ENCODE results near the gene SV2B.

The SV2B gene

DNA sequence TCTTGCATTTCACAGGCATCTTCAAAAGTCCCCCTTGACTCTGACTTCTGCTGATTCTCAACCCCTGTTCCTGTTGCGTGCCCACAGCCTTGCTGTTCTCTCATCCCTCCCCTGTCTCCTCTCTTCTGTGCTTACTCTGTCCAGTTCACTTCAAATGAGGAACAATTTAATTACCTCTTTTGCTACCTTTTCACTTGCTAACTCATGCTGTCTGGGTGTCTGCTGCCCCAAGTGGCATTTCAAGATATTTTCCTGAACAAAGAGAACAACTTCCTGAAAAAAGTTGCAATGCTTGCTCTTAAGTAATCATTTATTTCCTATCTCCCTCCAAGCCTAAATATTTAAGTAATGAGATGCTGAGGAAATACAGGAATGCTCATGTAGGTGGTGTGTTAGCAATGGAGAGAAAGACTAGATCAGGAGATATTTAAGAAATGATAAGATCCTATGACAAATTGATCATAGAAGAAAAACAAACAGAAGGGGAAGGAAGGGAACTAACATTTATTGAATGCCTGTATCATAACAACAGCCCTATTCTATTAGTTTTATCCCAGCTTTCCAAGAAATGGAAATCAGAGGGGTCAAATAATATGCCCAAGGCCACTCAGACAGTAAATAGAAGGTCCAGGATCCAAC lies 42.2 kb downstream of the SV2B start:
- no peak for DNase-seq

DNA sequence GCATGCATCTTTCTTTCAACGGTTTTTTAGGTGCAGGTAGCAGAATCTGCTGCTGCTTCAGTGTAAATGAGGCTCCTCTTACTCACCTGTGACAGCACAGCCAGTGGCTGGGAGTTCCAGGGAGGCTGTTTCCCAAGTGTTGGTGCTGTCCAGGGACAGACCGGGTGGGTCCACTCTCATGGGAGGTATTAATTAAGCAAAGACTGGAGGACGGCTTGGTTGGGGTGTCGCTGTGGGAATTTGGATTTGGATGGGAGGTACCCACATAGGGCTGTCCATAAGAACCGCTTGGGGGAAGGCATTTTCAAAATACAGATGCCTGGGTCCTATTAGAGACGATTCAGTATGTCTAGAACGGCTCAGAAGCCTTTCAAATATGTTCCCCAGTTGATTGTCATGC lies 42.9 kb downstream of the SV2B start:
- DNase-seq, result no peak

DNA sequence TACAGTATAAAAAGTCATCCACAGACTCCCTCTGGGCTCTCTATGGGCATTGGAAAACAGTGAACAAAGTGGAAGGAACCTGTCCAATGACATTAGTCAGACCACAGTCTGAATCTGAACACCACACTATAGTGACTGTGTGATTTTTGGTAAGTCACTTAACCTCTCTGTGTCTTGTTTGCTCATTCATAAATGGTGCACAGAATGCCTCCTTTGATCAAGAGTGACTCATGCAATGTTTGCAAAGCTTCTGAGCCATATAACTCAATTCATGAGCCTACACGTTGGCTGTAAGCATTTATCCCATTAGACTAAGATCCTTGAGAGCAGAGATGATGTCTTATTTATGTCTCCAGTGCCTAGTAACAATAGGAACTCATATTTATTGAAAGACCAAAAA lies 46.7 kb downstream of the SV2B start:
- no peak for DNase-seq

DNA sequence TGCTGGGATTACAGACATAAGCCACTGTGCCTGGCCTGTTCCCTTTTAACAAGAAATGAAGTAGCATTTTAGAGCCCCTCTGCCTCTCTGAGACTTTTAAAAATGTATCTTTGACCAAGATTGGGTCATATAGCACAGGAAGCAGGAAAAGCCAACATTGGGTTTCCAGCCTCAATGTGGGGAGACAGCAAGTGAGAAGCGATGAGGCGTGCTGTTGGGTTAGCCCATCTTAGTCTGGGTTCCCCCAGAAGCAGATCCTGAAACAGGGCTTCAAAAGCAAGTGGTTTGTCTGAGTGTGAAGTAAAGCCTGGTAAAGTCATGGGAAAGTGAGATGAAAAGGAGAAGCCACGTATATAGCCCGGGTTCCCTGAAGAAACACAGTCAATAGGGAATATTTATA lies 48.2 kb downstream of the SV2B start:
- no peak for DNase-seq

DNA sequence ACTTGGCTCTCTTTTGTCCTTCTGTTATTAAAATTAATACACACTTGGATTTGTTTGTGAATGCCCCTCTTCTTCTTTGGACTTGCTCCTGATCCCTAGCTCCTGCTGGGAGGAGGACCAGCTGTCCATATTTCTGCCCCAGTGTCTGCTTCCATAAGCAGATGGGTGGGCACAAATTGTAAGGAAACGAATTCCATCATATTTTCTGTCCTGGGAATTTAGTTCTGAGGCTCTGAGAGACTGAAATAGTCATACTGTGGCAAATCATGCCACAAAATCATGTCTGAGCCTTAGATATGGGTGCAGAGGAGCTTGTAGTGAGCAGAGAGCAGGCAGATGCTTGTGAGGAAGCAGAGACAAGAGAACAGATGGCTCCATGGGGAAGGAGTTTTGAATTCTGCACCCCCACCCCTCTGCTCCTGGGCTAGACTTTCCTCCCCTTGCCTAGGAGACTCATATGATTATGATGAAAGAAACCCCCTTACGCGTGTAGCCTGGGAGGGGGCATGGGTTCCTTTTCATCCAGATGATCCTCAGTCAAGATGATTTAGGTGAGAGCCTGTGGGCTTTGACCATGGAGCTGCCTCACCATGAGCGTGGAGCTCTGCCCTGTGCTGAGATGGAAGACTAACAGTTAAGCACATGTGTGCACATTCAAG lies 50.6 kb downstream of the SV2B start:
- no peak for DNase-seq

DNA sequence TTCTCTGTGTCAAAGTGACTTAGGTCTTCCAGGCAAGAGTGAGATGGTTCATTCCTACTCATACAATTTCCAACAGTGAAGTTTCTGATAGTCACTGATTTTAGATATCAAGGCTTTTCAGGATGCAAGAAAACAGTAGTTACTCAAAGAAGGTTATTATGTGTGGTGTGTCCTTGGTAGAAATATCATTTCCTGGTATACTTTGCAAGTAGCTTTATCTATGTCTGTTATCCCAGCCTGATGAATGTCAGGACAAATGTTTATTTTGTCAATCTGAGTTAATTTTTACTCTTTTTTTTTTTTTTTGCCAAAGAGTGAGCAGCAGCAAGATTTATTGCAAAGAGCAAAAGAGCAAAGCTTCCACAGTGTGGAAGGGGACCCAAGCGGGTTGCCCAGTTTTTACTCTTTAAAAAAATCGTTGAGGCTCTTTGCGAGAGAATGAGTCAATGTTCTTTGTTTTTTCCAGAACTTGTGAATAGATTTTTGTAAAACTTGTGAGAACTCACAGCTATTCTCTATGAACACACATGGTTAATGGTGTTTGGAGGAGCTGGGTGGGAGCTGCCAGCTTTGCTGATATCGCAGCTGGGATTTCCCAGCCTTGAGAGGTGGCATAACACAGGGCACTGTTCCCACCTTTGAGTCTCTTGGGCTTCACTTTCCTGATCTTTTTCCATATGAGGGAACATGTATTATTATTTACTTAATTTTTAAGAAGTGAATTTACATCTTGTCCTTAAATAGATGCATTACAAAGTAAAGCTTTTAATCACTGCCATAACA lies 51.9 kb downstream of the SV2B start:
- DNase-seq, result no peak

DNA sequence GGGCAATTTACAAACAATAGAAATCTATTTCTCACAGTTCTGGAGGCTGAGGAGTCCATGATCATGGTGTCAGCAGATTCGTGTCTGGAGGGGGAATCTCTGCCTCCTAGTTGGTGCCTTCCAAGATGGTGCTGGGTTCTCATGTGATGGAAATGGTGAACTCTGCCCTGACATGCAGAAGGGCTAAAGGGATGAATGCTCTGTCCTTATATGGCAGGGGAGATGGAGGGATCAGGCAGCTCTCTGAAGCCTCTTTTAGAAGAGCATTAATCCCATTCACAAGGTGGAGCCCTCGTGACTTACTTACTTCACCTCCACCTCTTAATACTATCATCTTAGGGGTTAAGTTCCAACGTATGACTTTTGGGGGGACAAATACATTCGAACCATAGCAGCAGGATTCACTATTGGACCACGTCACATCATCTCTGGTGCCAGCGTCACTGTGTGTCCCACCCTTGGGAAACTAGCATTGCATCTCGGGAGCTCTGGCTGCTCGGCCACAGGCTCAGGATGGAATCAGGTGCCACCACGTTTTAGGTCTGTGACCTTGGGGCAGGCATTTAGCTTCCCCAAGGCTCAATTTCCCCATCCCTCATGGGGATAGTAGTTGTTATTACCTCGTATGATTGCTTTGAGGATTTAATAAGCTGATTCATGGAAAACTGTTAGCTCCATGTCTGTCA lies 53.0 kb downstream of the SV2B start:
- DNase-seq, result no peak

DNA sequence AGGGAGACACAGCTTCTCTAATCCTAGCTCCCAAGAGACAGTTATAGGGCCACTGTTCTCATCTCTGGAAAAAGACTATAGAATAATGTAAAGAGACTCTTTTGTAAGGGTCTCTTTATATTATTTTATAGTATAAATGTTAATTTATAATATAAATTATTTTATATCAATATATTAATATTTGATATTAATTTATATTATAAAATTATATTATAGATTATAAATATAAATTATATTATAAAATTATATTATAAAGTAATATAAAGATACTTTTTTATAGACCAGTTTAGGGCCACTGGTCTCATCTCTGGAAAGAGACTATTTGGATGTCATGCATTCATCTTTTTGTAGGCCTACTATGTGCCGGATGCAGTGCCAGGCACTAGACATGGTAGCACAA lies 53.9 kb downstream of the SV2B start:
- no peak for DNase-seq

DNA sequence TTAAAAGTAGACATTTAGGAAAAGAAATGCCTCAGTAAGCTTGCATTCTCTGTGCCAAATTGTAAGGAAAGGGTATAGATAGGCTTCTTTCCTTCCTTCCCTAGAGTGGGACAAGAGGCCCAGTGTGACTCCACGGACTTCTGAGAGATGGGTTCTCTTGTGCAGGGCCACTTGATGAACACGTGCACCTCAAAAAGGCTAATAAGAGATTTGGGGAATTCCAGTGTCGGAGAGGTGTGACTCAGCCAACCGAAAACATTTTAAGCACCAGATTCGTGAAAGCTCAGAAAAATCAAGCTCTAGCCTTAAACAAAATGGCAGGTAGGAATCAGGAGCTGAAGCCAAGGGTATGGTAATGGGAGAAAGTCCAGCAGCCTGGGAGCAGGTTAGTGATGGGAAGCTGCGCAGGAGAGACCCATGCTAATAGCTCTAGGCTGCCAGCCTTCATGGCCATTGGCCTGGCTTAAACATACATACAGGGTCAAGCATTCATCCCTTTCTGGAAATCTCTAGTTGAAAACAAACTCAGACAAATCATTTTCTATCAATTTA lies 56.2 kb downstream of the SV2B start:
- no peak for DNase-seq

DNA sequence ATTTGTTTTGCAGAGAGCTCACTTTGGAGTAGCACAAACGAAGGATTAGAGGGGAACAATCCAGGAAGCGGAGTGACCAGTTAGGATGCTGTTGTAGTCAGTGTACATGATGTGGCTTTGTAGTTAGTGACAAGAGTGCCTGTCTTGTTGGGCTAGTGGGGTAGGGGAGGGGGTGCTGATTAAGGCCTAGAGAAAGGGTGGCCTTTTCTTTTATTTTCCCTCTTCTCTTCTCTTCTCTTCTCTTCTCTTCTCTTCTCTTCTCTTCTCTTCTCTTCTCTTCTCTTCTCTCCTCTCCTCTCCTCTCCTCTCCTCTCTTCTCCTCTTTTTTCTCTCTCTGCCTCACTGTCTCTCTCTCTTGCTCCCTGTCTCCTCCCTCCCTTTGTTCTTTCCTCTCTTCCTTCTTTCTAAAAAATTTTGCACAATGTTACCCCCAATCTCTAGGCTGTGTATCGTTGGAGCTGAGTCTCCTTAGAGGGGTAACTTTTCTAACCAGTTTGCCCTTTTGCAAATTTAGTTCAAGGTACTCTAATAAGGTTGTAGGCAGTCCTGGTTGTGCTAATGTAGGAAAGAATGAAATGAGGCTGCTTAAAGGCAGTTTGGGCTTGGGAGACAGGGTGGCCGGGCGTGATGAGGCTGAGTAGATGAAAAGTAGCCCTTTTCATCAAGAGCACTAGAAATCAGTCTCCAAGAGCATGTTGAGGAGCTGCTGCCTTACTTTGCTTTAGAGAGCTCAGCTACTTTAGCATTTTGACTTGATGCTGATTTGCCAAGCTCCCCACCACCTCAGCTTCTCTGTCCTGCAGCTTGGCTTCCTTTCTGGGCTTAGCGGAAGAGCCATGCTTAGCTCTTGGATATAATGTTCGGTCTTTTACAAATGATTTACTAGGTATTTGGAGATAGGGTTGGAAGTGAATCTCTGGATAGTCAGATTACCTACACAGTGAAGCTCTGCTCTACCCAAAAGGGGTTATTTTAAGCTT lies 58.6 kb downstream of the SV2B start:
- DNase-seq, result no peak

DNA sequence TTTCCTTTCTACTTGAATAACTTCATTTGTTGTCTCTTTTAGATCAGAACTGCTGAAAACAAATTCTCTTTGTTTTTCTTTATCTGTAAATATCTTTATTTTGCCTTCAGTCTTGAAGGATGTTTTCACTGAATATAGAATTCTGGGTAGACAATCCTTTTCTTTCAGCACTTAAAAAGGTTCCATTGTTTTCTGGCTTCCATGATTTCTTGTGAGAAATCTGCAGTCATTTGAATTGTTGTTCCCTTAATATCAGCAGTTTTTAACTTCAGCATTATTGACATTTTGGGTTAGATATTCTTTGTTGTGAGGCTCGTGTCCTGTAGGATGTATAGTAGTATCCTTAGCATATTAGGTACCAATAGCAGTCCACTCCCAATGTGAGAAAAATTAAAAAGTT lies 65.8 kb downstream of the SV2B start:
- DNase-seq, result no peak

DNA sequence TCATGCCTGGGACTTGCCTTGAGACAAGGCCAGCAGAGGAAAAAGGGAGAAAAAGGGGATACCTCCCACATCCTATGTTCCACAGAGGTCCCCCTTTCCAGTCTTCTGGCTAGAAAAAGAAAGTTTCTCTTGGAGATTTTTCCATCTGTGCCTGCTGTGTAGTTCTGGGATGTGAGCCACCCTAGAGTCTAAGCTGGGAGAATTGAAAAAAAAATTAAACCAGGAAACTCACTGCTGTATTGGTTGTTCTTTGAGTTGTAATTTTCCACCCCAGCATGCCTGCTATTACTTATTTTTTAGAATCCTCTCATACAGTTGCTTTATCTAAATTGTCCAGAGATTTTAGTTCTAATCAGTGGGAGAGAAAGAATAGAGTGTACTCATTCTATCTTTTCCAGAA lies 68.4 kb downstream of the SV2B start:
- DNase-seq, result no peak

DNA sequence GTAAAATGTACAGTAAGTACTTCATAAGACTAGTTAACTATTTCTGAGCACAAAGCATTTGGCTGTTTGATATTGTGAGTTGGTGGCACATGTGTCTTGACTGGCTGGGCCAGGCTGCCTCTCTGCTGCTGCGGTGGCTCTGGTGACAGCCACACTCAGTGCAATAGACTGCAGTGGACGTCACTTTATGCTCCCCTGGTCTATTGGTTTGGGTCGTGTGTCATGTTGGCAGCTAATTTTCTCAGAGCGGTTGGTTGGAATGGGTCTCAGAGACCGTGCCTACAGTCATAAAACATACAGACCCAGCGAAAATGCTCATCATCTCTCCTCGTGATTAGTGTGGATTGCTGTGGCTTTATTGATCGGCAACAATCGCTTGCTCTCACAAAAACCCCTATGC lies 71.3 kb downstream of the SV2B start:
- DNase-seq, result no peak

DNA sequence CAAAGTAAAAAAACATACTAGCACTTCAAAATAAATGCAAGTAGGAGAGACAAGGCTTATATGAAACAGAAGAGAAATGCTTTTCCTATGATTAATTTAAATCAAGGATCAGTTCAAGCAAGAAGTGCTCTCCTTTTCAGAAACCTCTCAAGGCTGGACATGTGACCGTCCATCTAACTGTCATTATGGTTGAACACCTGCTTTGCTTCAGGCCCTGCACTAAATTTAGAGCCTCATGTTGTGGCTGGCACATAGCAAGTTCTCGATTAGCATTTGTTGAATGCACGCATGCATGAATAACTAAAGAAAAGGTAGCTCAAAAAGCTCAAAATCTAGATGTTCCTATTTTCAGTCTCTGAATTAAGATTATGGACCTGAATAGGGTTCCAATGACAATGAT lies 82.0 kb downstream of the SV2B start:
- no peak for DNase-seq

DNA sequence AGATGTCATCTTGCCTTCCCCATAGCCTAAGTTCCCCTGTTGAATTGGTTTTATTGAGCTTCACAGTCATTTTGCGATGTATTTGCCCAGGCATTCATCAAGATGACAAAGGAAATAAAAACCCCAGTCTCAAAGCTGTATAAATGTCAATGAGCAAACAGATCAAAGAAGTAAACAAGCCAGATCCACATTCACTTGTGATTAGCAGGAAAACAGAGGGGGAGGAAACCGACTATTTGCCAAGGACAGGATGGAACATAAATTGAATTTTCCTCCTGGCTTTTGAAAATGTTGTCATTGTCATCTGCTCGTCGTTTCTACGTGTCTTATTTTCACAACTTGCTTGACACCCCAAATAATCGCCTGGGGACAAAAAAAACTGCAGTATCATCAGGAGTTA lies 83.5 kb downstream of the SV2B start:
- DNase-seq, result peak; percentile 90

DNA sequence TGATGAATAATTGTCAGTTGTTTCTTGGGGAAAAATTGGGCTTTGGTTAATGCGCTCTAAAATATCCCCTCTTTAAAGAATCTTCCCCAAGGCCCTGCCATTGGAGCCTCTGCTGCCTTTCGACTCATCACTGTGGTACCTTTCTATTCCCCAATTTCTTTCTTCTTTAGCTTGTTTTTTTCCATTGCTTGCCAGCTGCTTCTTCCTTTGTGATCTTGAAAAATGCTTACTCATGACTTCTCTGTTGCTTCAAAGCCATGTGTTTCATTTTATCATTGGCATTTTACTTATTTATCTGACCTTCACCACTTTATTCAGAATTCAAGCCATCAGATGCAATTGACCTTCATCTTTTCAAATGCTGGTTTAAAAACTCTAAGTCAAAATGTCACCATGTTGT lies 84.4 kb downstream of the SV2B start:
- DNase-seq, result no peak

DNA sequence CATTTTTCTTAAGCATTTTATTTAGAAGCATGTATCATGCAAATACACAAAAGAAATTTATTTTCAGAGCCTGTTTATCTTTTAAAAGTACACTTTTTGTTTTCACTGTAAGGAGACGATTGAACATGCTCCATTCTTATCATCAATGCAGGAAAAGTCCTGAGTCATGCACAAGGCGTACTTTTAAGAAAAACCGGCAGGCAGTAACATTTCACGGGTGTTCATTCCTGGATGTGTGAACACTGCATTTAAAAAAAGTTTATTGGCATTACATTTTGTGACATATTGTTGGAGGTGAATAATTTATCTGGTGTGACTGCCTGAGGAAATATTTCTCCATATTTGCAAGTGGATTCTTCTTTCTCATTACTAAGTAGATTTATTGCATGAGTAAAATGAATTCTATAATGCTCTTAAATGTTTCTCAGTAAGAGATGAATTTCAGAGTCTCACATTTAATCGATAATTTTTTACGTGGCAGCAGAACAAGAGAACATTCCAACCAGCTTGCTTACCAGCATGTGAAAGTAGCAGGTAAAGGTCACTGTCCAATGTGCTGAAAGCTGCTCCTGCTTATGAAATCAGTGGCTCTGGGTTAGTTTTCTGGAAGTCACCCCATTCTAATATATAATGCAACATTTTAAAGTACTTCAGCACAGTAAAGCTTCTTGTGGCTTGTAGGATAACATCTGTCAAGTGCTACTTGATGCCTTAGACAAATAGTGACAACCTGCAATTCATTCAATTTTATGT lies 87.0 kb downstream of the SV2B start:
- no peak for DNase-seq

DNA sequence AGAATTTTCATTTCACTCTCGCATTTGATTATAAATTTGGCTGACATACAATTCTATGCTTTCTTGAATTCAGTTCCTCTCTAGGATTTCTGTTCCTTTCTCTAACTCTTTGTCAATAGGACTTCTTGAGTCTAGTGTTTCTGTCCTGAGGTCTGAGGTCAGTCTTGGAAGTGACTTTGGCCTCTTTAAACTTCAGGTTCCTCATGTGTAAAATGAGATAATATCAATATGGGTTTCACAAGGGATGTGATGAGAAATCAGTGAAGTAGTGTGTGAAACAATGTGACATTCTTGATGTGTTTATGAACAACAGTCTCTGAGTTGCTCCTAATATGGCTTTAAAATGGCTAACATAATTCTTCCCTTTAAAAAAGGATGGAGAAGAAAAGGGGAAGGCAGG lies 92.2 kb downstream of the SV2B start:
- DNase-seq, result no peak

DNA sequence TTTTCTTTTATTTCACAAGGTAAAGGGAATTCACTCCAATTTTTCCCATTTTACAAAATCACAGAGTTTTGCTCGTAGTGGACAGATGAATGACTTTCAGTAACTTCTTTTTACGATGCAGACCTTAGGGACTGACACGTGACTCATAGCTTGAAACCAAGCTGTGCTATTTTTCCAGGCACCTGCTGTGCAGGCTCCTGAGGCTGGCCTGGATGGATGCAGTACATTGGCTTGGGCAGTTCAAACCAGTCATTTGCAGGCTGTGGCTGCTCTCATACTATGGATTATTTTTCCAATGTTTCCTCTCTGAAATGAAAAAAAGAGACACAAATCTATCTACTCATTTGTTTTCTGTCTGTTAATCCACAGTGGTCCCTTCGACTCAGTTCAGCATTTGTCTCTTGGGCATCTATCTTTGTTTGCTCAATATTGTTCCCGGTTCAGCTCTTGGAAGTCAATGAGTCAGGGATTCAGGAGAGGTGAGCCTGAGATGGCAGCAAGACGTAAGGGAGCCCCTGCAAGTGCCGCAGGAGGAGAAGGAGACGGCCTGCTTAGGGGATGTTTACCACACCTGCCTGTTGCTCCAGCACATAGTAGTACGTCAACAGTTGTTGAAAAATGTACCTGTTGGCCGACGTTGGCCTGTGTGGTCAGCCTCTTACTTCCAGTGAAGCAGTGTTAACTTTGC lies 92.8 kb downstream of the SV2B start:
- DNase-seq, result peak; percentile 16

DNA sequence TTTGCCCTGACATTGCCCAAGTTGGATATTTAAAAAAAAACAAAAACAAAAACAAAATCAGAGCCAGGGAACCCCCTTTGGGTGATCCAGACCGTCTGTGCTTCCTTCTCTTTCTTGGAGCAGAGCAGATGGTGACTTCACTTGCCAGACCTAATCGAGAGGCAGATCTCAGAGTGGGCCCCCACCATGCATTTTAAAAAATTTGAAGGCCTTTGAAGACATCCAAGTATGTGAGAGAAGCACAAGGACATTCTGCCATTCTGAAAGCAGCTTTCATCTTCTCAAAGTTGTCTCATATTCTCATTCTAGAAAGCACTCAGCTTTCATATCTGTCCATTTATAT lies 93.3 kb downstream of the SV2B start:
- no peak for DNase-seq

DNA sequence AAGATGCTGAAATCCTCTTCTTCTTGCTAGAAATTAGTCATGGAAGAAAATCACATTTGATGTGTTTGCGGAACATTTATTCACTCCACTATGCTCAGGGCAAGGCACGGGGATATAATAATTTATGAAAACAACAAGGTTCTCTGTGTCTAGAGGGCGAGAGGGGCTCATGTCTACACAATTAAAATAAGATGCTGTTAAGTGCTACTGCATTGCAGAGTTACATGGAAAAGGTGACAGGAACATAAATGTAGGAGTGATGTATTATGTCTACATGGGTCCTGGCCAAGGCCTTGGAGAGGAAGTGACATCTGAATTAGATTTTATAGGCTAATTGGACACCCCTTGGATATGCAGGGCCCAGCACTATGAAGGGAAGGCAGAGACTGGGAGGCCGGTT lies 96.1 kb downstream of the SV2B start:
- DNase-seq, result no peak
